ENCODE results near the gene RSPH6A. TPM values are rescaled to one million over a fixed set of nuclear protein-coding genes. Genes with fewer than 3 reads are reported as not detected.

RSPH6A gene
- total and polyA plus RNA-seq, 10 of the 15 experiments (the other 5 are each of a cell fraction or from before 2014, with no cell fraction given) = 0.03 to 0.41 (median 0.22) TPM; not detected in 4

DNA sequence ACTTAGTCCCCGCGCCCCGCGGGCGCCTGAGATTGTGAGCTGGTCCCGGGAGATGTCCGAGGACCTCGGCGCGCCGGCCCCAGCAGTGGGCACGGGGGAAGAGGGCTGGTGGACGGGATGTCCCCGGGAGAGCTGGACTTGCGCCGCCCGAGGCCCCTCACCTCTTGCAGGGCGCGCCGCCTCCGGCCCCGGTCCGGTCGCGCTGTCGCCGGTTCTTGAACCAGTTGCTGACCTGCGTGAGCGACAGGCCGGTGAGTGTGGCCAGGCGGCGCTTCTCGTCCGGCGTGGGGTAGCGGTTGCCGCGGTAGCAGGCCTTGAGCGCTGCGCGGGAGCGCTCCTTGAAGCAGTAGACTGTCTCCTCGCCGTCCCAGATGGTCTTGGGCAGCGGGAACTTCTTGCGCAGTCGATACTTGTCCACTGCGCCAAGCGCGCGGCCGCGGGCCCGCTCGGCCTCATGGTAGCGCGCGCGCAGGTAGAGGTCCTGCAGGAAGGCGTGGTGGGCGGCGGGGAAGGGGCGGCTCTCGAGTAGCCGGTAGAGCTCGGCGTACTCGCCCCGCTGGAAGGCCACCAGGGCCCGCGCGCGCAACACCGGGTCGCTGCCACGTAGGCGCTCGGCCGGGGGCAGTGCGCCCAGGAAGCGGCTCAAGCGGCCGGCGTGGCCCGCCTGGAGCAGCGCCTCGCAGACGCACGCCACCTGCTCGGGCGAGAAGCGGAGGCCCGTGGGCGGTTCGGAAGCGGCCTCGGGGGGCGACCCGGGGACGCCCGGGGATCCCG lies 47.0 kb downstream of the RSPH6A start (continued):
- TF ChIP-seq, protein P1, sequence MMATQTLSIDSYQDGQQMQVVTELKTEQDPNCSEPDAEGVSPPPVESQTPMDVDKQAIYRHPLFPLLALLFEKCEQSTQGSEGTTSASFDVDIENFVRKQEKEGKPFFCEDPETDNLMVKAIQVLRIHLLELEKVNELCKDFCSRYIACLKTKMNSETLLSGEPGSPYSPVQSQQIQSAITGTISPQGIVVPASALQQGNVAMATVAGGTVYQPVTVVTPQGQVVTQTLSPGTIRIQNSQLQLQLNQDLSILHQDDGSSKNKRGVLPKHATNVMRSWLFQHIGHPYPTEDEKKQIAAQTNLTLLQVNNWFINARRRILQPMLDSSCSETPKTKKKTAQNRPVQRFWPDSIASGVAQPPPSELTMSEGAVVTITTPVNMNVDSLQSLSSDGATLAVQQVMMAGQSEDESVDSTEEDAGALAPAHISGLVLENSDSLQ (IDR thresholded peaks at IDR 0.05) = peak; percentile 59; the same call in 1 of the 2 replicates
- TF ChIP-seq EGR1 (IDR thresholded peaks at IDR 0.05; ENCODE audit: borderline replicate concordance in 1 of 2, low read depth in 2 of 2, low read length in 2 of 2) (peak in 1 of 2 experiments; percentile 59; a peak in 1 of 3 replicates), BACH1 (IDR thresholded peaks at IDR 0.05; ENCODE audit: borderline replicate concordance) (peak; percentile 68; the same call in 1 of the 2 replicates), TCF12 (IDR thresholded peaks at IDR 0.05; ENCODE audit: low read depth, low read length) (peak; percentile 37; the same call in 1 of the 2 replicates), HDAC6 (IDR thresholded peaks at IDR 0.05; ENCODE audit: unreplicated experiment) (peak; percentile 91), SMC3 (IDR thresholded peaks at IDR 0.05; ENCODE audit: borderline replicate concordance, low read length) (0 out of 2 replicates have a peak, but pooled peaks have one; percentile 6), BHLHE40 (IDR thresholded peaks at IDR 0.05; ENCODE audit: borderline replicate concordance in 1 of 2, low read depth in 2 of 2, low read length in 1 of 2) (peak in 1 of 2 experiments; percentile 59; a peak in 2 of 4 replicates), NFIC (IDR thresholded peaks at IDR 0.05; ENCODE audit: low read depth, low read length) (no peak), SMARCA5 (IDR thresholded peaks at IDR 0.05) (0 out of 2 replicates have a peak, but pooled peaks have one; percentile 54), DPF2 (IDR thresholded peaks at IDR 0.05) (peak; percentile 81)
- TF ChIP-seq, protein P2, sequence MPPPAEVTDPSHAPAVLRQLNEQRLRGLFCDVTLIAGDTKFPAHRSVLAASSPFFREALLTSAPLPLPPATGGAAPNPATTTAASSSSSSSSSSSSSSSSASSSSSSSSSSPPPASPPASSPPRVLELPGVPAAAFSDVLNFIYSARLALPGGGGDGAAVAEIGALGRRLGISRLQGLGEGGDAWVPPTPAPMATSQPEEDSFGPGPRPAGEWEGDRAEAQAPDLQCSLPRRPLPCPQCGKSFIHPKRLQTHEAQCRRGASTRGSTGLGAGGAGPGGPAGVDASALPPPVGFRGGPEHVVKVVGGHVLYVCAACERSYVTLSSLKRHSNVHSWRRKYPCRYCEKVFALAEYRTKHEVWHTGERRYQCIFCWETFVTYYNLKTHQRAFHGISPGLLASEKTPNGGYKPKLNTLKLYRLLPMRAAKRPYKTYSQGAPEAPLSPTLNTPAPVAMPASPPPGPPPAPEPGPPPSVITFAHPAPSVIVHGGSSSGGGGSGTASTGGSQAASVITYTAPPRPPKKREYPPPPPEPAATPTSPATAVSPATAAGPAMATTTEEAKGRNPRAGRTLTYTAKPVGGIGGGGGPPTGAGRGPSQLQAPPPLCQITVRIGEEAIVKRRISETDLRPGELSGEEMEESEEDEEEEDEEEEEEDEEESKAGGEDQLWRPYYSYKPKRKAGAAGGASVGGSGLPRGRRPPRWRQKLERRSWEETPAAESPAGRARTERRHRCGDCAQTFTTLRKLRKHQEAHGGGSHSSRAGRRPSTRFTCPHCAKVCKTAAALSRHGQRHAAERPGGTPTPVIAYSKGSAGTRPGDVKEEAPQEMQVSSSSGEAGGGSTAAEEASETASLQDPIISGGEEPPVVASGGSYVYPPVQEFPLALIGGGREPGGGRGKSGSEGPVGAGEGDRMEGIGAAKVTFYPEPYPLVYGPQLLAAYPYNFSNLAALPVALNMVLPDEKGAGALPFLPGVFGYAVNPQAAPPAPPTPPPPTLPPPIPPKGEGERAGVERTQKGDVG (CRISPR knock-in tag; IDR thresholded peaks at IDR 0.05) = no peak
- TF ChIP-seq, protein P3, sequence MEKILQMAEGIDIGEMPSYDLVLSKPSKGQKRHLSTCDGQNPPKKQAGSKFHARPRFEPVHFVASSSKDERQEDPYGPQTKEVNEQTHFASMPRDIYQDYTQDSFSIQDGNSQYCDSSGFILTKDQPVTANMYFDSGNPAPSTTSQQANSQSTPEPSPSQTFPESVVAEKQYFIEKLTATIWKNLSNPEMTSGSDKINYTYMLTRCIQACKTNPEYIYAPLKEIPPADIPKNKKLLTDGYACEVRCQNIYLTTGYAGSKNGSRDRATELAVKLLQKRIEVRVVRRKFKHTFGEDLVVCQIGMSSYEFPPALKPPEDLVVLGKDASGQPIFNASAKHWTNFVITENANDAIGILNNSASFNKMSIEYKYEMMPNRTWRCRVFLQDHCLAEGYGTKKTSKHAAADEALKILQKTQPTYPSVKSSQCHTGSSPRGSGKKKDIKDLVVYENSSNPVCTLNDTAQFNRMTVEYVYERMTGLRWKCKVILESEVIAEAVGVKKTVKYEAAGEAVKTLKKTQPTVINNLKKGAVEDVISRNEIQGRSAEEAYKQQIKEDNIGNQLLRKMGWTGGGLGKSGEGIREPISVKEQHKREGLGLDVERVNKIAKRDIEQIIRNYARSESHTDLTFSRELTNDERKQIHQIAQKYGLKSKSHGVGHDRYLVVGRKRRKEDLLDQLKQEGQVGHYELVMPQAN (conservative IDR thresholded peaks at IDR 0.05) = peak; percentile 63; the same call in 1 of the 2 replicates
